Esophagus muscularis mucosa (tissue), 4 donors: Measurements from ENCODE around the gene TAOK2.

ENCODE experiments used
- CTCF ChIP-seq, 3 experiments: fragments of 200-600 bp in 2 of 3; fragments of 450-650 bp in 1 of 3; sonication (generic) in 2 of 3; IDR thresholded peaks; one replicate each; pipeline ENCODE4 v1.5.1; 2017 to 2019; ENCODE audit warnings: antibody characterized with exemption in 3 of 3, mild to moderate bottlenecking in 2 of 3, moderate library complexity in 1 of 3
- EP300 ChIP-seq: sonication (generic); formaldehyde crosslinking; IDR thresholded peaks from one replicate; pipeline ENCODE4 v1.6.1; 2017; ENCODE audit warnings: antibody characterized with exemption
- POLR2A ChIP-seq: fragments of 450-650 bp; IDR thresholded peaks from one replicate; pipeline ENCODE4 v1.6.1; 2017; ENCODE audit warnings: antibody characterized with exemption, moderate library complexity, mild to moderate bottlenecking, low read depth

- TF ChIP-seq CTCF (IDR thresholded peaks at IDR 0.05): no peak
- no peak for TF ChIP-seq POLR2A
- no peak for TF ChIP-seq EP300
Observed at GRCh38 chr16:29963021-29963743, 10.5 kb upstream of the TAOK2 start.
